Gastrocnemius medialis (tissue), 4 donors: Measurements from ENCODE around the gene ATP8B4. TPM values are rescaled to one million over a fixed set of nuclear protein-coding genes. Genes with fewer than 3 reads are reported as not detected.

Source experiments
- ATAC-seq, 2 donors: fragments of 150-250 bp; one replicate each; pipeline ENCODE4 v1.9.1; 2016
- DNase-seq, 2 donors: peaks; one replicate each; pipeline ENCODE4 v3.0.0-alpha.2; 2019
- H3K27ac ChIP-seq, 4 donors: fragments of 200-600 bp; sonication (generic); 1 replicate in 1 of 4; 2 replicates in 3 of 4; pipeline ENCODE4 v1.5.1; 2016 to 2018; ENCODE audit warnings: mild to moderate bottlenecking in 2 of 4, moderate library complexity in 1 of 4
- H3K27me3 ChIP-seq, 3 donors: fragments of 200-600 bp; sonication (generic) in 2 of 3; 1 replicate in 1 of 3; 2 replicates in 2 of 3; pipeline versions ENCODE4 v1.5.1 to v1.6.0; 2016 to 2019; ENCODE audit warnings: mild to moderate bottlenecking in 1 of 3, moderate library complexity in 1 of 3
- H3K36me3 ChIP-seq, 2 donors: fragments of 200-600 bp; sonication (generic) in 1 of 2; one replicate each; pipeline ENCODE4 v1.5.1; 2017 to 2018
- H3K4me1 ChIP-seq, 2 donors: fragments of 200-600 bp; sonication (generic) in 1 of 2; one replicate each; pipeline ENCODE4 v1.5.1; 2016 to 2017; ENCODE audit warnings: mild to moderate bottlenecking in 2 of 2
- H3K4me3 ChIP-seq, 4 donors: fragments of 200-600 bp; sonication (generic) in 3 of 4; 1 replicate in 1 of 4; 2 replicates in 3 of 4; pipeline ENCODE4 v1.5.1; 2016 to 2019; ENCODE audit warnings: mild to moderate bottlenecking in 2 of 4
- H3K9me3 ChIP-seq, 3 donors: fragments of 200-600 bp; sonication (generic) in 2 of 3; 1 replicate in 1 of 3; 2 replicates in 2 of 3; pipeline ENCODE4 v1.5.1; 2016 to 2019
- POLR2A ChIP-seq, 2 donors: fragments of 450-650 bp; IDR thresholded peaks; one replicate each; pipeline ENCODE4 v1.6.1; 2017; ENCODE audit warnings: antibody characterized with exemption in 2 of 2, mild to moderate bottlenecking in 2 of 2, moderate library complexity in 2 of 2
- in situ Hi-C, 4 donors: fragments of 200-750 bp; cut with MboI; loops; one replicate each; pipeline versions ENCODE4 v1.15.0 to v1.8.0; 2017; ENCODE audit warnings: low sequenced_read_pairs in 4 of 4
- intact Hi-C: fragments of 100-400 bp; cut with DNase I; formaldehyde crosslinking; loops from one replicate; pipeline ENCODE4 v1.15.1; 2023; ENCODE audit warnings: low total_unique reads
- total RNA-seq, 4 donors: library from RNA; depleted of rRNA; stranded (reverse); fragments of >200 nt; gene quantifications; one replicate each; pipeline versions ENCODE4 v1.1.0 to v1.2.3, GENCODE V29; 2016
- TF ChIP-seq, protein P1 (sequence below), 5 experiments: fragments of 450-650 bp in 3 of 5; fragments of 200-600 bp in 2 of 5; sonication (generic) in 2 of 5; IDR thresholded peaks in 4 of 5; conservative IDR thresholded peaks in 1 of 5; 1 replicate in 4 of 5; 2 replicates in 1 of 5; pipeline ENCODE4 v1.5.1; 2016 to 2019; ENCODE audit warnings: antibody characterized with exemption in 5 of 5, mild to moderate bottlenecking in 3 of 5, moderate library complexity in 3 of 5

ATP8B4 gene
- total RNA-seq, 4 donors from 2014 or later = 1.7 to 3.4 (median 2.4) TPM

- intact Hi-C loops (no loop called here), in situ Hi-C loops (no loop called here)
- Histone ChIP-seq H3K9me3 (no peaks in the 10 kb centered on the region), H3K27ac (no peak overlapping the region), H3K4me3 (no peak overlapping the region), H3K27me3 (no peaks in the 10 kb centered on the region), H3K36me3 (no peaks in the 10 kb centered on the region), H3K4me1 (no peaks in the 10 kb centered on the region)
- TF ChIP-seq POLR2A (IDR thresholded peaks at IDR 0.05) = no peak
- TF ChIP-seq, protein P1, sequence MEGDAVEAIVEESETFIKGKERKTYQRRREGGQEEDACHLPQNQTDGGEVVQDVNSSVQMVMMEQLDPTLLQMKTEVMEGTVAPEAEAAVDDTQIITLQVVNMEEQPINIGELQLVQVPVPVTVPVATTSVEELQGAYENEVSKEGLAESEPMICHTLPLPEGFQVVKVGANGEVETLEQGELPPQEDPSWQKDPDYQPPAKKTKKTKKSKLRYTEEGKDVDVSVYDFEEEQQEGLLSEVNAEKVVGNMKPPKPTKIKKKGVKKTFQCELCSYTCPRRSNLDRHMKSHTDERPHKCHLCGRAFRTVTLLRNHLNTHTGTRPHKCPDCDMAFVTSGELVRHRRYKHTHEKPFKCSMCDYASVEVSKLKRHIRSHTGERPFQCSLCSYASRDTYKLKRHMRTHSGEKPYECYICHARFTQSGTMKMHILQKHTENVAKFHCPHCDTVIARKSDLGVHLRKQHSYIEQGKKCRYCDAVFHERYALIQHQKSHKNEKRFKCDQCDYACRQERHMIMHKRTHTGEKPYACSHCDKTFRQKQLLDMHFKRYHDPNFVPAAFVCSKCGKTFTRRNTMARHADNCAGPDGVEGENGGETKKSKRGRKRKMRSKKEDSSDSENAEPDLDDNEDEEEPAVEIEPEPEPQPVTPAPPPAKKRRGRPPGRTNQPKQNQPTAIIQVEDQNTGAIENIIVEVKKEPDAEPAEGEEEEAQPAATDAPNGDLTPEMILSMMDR (IDR thresholded peaks at IDR 0.05 in 4 of 5, conservative IDR thresholded peaks at IDR 0.05 in 1 of 5) = no peak
- ATAC-seq (no peak), DNase-seq (no peak)
Observed at GRCh38 chr15:49946681-49947080, 172.4 kb downstream of the ATP8B4 start.

DNA sequence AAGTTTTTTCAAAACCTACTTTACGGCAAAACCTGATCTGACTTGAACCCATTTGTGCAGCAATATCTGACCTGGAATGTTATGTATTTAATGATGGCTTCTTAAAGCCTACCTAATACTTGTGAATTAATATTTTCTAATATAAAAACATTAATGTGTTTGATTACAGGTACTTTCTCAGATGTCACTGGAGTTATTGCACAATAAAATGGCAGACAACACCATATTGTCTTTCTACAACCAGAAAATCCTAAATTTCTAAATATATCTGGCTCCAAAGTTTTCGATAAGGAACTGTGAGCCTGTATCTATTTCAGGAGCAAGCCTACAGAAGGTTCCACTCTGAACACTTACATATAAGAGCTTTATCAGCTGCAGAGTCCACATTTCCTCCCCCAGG is 184.5 kb downstream of the ATP8B4 start:
- H3K4me1 ChIP-seq = no peaks in the 10 kb centered on the region
- TF ChIP-seq, protein P1 (IDR thresholded peaks at IDR 0.05 in 4 of 5, conservative IDR thresholded peaks at IDR 0.05 in 1 of 5) = no peak
- TF ChIP-seq POLR2A (IDR thresholded peaks at IDR 0.05) = no peak
- intact Hi-C loops = no loop called here
- H3K27ac ChIP-seq = no peak overlapping the region
- in situ Hi-C loops = no loop called here
- no peak overlapping the region for H3K4me3 ChIP-seq
- ATAC-seq = no peak
- no peaks in the 10 kb centered on the region for H3K27me3 ChIP-seq
- no peaks in the 10 kb centered on the region for H3K36me3 ChIP-seq
- H3K9me3 ChIP-seq = no peaks in the 10 kb centered on the region
- DNase-seq = no peak

- no peak for ATAC-seq
- TF ChIP-seq, protein P1 (IDR thresholded peaks at IDR 0.05 in 4 of 5, conservative IDR thresholded peaks at IDR 0.05 in 1 of 5) = no peak
- TF ChIP-seq POLR2A (IDR thresholded peaks at IDR 0.05) = no peak
- DNase-seq = no peak
- in situ Hi-C loops (no loop called here), intact Hi-C loops (no loop called here)
- Histone ChIP-seq H3K27ac (no peak overlapping the region), H3K27me3 (no peaks in the 10 kb centered on the region), H3K9me3 (no peaks in the 10 kb centered on the region), H3K36me3 (no peaks in the 10 kb centered on the region), H3K4me1 (no peaks in the 10 kb centered on the region), H3K4me3 (no peak overlapping the region)
Observed at GRCh38 chr15:49927189-49927861, 191.7 kb downstream of the ATP8B4 start.

GRCh38 chr15:49926740-49927139 is 192.3 kb downstream of the ATP8B4 start:
- no peak overlapping the region for H3K4me3 ChIP-seq
- TF ChIP-seq POLR2A (IDR thresholded peaks at IDR 0.05) = no peak
- TF ChIP-seq, protein P1 (IDR thresholded peaks at IDR 0.05 in 4 of 5, conservative IDR thresholded peaks at IDR 0.05 in 1 of 5) = no peak
- in situ Hi-C loops (no loop called here), intact Hi-C loops (no loop called here)
- H3K27me3 ChIP-seq = no peaks in the 10 kb centered on the region
- H3K4me1 ChIP-seq = no peaks in the 10 kb centered on the region
- DNase-seq (no peak), ATAC-seq (no peak)
- H3K9me3 ChIP-seq = no peaks in the 10 kb centered on the region
- H3K27ac ChIP-seq = no peak overlapping the region
- H3K36me3 ChIP-seq = no peaks in the 10 kb centered on the region

- TF ChIP-seq, protein P1 (IDR thresholded peaks at IDR 0.05 in 4 of 5, conservative IDR thresholded peaks at IDR 0.05 in 1 of 5) = no peak
- no peak for TF ChIP-seq POLR2A (IDR thresholded peaks at IDR 0.05)
- Histone ChIP-seq H3K36me3 (no peaks in the 10 kb centered on the region), H3K4me1 (no peaks in the 10 kb centered on the region), H3K4me3 (no peak overlapping the region), H3K27ac (no peak overlapping the region), H3K27me3 (no peaks in the 10 kb centered on the region), H3K9me3 (no peaks in the 10 kb centered on the region)
- in situ Hi-C loops = loop anchor here in 1 of 4 donors (25.0 kb wide), 1 partner anchor 111 kb away; no protein-coding TSS in a partner anchor
- ATAC-seq = no peak
- no peak for DNase-seq
- intact Hi-C loops = no loop called here
Observed at GRCh38 chr15:49923671-49924070, 195.4 kb downstream of the ATP8B4 start.
